HEK293T (cell line): Measurements from ENCODE around the gene TECPR1.

ENCODE experiments used
- CTCF ChIA-PET: fragments of 350-600 bp; formaldehyde crosslinking; extraction: SDS; loops from one replicate; lab custom pipeline; 2021; ENCODE audit warnings: antibody characterized with exemption, inconsistent platforms; lab: Yijun Ruan, JAX
- POLR2A ChIA-PET: fragments of 350-600 bp; formaldehyde crosslinking; extraction: SDS; loops from one replicate; lab custom pipeline; 2020; ENCODE audit warnings: antibody characterized with exemption, inconsistent platforms; lab: Yijun Ruan, JAX
- DNase-seq: peaks from one replicate; pipeline ENCODE4 v3.0.0; 2012; ENCODE audit warnings: mixed read lengths; ENCODE audit errors: extremely low spot score
- ARNT ChIP-seq: fragments of 450-650 bp; IDR thresholded peaks from 2 replicates; pipeline ENCODE4 v1.6.1; 2017; ENCODE audit warnings: mild to moderate bottlenecking
- BHLHE40 ChIP-seq: fragments of 450-650 bp; IDR thresholded peaks from 2 replicates; pipeline ENCODE4 v1.6.1; 2016; ENCODE audit warnings: mild to moderate bottlenecking, moderate library complexity, borderline replicate concordance
- CTBP1 ChIP-seq: fragments of 450-650 bp; IDR thresholded peaks from 2 replicates; pipeline ENCODE4 v1.6.1; 2016; ENCODE audit warnings: borderline replicate concordance
- ELF4 ChIP-seq: fragments of 450-650 bp; IDR thresholded peaks from 2 replicates; pipeline ENCODE4 v1.6.1; 2017; ENCODE audit warnings: antibody characterized with exemption
- FOXA1 ChIP-seq: fragments of 450-650 bp; IDR thresholded peaks from 2 replicates; pipeline ENCODE4 v1.6.1; 2016; ENCODE audit warnings: mild to moderate bottlenecking
- FOXK2 ChIP-seq: fragments of 450-650 bp; IDR thresholded peaks from 2 replicates; pipeline ENCODE4 v1.6.1; 2016; ENCODE audit warnings: mild to moderate bottlenecking
- FOXM1 ChIP-seq: fragments of 450-650 bp; IDR thresholded peaks from 2 replicates; pipeline ENCODE4 v1.6.1; 2017; ENCODE audit warnings: mild to moderate bottlenecking, borderline replicate concordance
- HDGF ChIP-seq: fragments of 450-650 bp; IDR thresholded peaks from 2 replicates; pipeline ENCODE4 v1.6.1; 2017; ENCODE audit warnings: antibody characterized with exemption, borderline replicate concordance
- L3MBTL2 ChIP-seq: fragments of 450-650 bp; conservative IDR thresholded peaks from 2 replicates; pipeline ENCODE4 v1.6.1; 2016; ENCODE audit warnings: mild to moderate bottlenecking
- LEF1 ChIP-seq: fragments of 450-650 bp; IDR thresholded peaks from 2 replicates; pipeline ENCODE4 v1.6.1; 2017; ENCODE audit warnings: mild to moderate bottlenecking, borderline replicate concordance
- NFRKB ChIP-seq: fragments of 450-650 bp; IDR thresholded peaks from 2 replicates; pipeline ENCODE4 v1.6.1; 2016; ENCODE audit warnings: mild to moderate bottlenecking, moderate library complexity
- SP1 ChIP-seq: fragments of 450-650 bp; IDR thresholded peaks from 2 replicates; pipeline ENCODE4 v1.6.1; 2017
- SUZ12 ChIP-seq: fragments of 450-650 bp; IDR thresholded peaks from 2 replicates; pipeline ENCODE4 v1.6.1; 2016; ENCODE audit warnings: mild to moderate bottlenecking
- TARDBP ChIP-seq: fragments of 450-650 bp; IDR thresholded peaks from 2 replicates; pipeline ENCODE4 v1.6.1; 2016
- ZNF384 ChIP-seq: fragments of 450-650 bp; IDR thresholded peaks from 2 replicates; pipeline ENCODE4 v1.6.1; 2016
- TF ChIP-seq, protein P1 (sequence below): fragments of 450-650 bp; IDR thresholded peaks from 2 replicates; pipeline ENCODE4 v1.6.1; 2016

Gene TECPR1

DNA sequence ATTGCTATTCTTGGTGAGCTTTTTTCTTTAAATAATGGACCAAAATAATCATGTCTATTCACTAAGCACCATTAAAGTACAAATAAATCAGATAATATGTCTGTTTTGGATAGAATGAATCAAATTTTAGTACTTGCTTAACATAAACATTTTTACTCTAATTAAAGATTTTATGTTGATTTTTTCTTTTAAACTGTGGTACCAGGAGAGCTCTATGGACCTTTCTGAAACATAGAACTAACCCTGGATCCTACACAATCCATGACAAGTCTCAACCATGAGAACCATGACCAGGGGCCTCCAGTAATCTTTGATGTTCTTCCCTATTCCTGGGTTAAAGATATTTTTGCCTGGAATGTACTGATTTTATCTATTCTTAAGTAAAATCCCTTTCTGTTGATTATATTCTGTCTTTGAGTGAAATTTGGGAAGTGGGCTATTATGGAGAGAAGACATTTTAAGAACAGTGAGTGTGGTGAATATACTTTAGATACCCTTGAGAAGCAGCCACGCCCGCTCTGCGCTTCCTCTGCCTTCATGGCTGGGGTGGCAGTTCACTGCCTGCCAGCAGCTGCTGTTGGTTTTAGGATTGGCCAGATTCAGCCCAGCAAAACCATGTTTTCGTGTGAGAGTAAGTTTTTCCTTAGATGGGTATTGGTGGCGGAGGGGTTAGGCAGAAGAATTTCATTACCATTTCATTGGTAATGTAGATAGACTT, 83.0 kb downstream of the TECPR1 start:
- no peak for TF ChIP-seq ELF4
- TF ChIP-seq HDGF, result no peak
- TF ChIP-seq L3MBTL2, result no peak
- TF ChIP-seq, protein P1, sequence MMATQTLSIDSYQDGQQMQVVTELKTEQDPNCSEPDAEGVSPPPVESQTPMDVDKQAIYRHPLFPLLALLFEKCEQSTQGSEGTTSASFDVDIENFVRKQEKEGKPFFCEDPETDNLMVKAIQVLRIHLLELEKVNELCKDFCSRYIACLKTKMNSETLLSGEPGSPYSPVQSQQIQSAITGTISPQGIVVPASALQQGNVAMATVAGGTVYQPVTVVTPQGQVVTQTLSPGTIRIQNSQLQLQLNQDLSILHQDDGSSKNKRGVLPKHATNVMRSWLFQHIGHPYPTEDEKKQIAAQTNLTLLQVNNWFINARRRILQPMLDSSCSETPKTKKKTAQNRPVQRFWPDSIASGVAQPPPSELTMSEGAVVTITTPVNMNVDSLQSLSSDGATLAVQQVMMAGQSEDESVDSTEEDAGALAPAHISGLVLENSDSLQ, result no peak
- no peak for TF ChIP-seq SUZ12
- TF ChIP-seq BHLHE40, result no peak
- TF ChIP-seq ARNT, result no peak
- no peak for TF ChIP-seq NFRKB
- TF ChIP-seq FOXA1, result no peak
- no peak for TF ChIP-seq LEF1
- TF ChIP-seq ZNF384, result no peak
- TF ChIP-seq FOXM1, result no peak
- DNase-seq, result no peak
- CTCF ChIA-PET, result interaction anchor here (0.6 to 9.7 kb wide), 17 partner anchors 8 to 675 kb away, joined by 3 to 154 read pairs (median 5); partner anchors contain the start of gene LMTK2
- POLR2A ChIA-PET, result interaction anchor here (2.0 kb wide), 1 partner anchor 147 kb away, joined by 6 read pairs; no protein-coding TSS in a partner anchor

GRCh38 chr7:98168181-98168903, 83.7 kb downstream of the TECPR1 start:
- ChIA-PET POLR2A (interaction anchor here (2.0 kb wide), 1 partner anchor 147 kb away, joined by 6 read pairs; no protein-coding TSS in a partner anchor), CTCF (interaction anchor here (0.7 to 9.7 kb wide), 17 partner anchors 8 to 610 kb away, joined by 3 to 154 read pairs (median 4); partner anchors contain the start of gene LMTK2)
- TF ChIP-seq LEF1 (no peak), CTBP1 (no peak), FOXM1 (no peak)
- DNase-seq, result peak; percentile 74

GRCh38 chr7:98167653-98168052, 84.4 kb downstream of the TECPR1 start:
- POLR2A ChIA-PET, result interaction anchor here (2.0 kb wide), 1 partner anchor 146 kb away, joined by 6 read pairs; no protein-coding TSS in a partner anchor
- CTCF ChIA-PET, result interaction anchor here (1.6 to 9.7 kb wide), 8 partner anchors 8 to 154 kb away, joined by 6 to 154 read pairs (median 9); partner anchors contain the start of gene LMTK2
- TF ChIP-seq, protein P1, result no peak
- no peak for TF ChIP-seq CTBP1
- no peak for TF ChIP-seq ARNT
- TF ChIP-seq FOXM1, result no peak
- no peak for TF ChIP-seq ZNF384
- no peak for TF ChIP-seq ELF4
- no peak for DNase-seq

DNA sequence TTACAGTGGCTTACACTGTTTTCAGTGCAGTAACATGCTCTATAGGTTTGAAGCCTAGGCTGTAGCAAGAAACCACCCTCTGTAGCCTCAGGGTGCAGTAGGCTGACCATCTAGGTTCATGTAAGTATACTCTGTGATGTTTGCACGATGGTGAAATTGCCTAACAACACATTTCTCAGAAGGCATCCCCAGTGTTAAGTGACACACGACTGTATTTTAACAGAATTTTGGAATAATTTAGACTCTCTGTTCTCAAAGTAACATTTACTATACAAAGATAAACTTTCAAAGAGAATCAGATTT, 85.4 kb downstream of the TECPR1 start:
- DNase-seq, result no peak
- TF ChIP-seq L3MBTL2, result no peak
- TF ChIP-seq SP1, result no peak
- no peak for TF ChIP-seq FOXK2
- TF ChIP-seq ELF4, result no peak
- TF ChIP-seq TARDBP, result no peak
- TF ChIP-seq LEF1, result no peak
- no peak for TF ChIP-seq FOXM1
- TF ChIP-seq NFRKB, result no peak
- no peak for TF ChIP-seq BHLHE40
- TF ChIP-seq ARNT, result no peak
- TF ChIP-seq FOXA1, result no peak
- TF ChIP-seq HDGF, result no peak
- no peak for TF ChIP-seq CTBP1
- TF ChIP-seq SUZ12, result no peak
- POLR2A ChIA-PET, result interaction anchor here (1.0 kb wide), 1 partner anchor 144 kb away, joined by 3 read pairs; no protein-coding TSS in a partner anchor
- CTCF ChIA-PET, result interaction anchor here (0.7 to 9.7 kb wide), 5 partner anchors 48 to 194 kb away, joined by 3 to 154 read pairs (median 5); no protein-coding TSS in a partner anchor

DNA sequence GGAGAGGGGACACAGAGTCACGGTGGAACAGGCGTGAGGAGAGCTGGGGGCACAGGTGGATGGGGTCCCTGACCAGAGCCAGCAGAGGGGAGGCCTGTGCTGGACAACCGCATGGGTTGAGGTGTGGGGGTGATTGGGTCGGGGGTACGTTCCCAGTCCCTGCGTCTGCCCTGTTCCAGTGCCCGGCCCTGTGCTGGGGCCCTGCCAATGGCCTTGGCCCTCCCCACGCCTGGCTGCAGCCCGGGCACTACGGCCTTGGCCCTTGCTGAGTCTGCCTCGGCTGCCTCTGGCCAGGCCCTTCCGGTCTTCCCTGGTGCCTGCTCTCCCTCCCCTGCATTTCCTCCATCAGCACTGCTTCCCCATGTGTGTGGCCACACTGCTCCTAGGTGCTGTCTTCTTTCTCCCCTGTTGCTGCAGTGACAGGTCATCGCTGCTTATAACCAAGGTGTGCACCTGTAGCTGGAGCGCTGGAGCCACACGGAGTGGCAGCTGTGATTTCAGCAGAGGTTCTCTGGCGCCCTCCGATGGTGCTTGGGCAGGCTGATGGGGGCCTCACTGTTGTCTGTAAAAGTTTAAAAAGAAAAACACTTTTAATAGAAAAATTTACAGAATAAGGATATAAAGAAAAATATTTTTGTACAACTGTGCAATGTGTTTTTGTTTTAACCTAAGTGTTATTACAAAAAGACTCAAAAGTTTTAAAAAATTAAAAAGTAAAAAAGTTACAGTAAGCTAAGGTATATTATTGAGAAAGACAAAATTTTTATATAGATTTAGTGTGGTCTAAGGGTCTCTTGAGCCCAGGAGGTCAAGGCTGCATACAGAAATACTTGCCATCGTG, 86.0 kb downstream of the TECPR1 start:
- ChIA-PET POLR2A (interaction anchor here (1.0 kb wide), 1 partner anchor 144 kb away, joined by 3 read pairs; no protein-coding TSS in a partner anchor), CTCF (interaction anchor here (0.5 to 9.7 kb wide), 6 partner anchors 47 to 290 kb away, joined by 3 to 154 read pairs (median 6); no protein-coding TSS in a partner anchor)
- TF ChIP-seq BHLHE40 (no peak), ELF4 (no peak), L3MBTL2 (no peak), FOXK2 (no peak), ZNF384 (no peak), HDGF (no peak), NFRKB (no peak), SP1 (no peak), CTBP1 (no peak), SUZ12 (no peak), FOXM1 (no peak), TARDBP (no peak)
- peak; percentile 48 for DNase-seq
